GM23338 (cell line): ENCODE results near the gene CDH12. TPM values are rescaled to one million over a fixed set of nuclear protein-coding genes. Genes with fewer than 3 reads are reported as not detected.

Experiments
- ATAC-seq: fragments of 200-7000 bp; cut with Tn5 transposase; 3 replicates; pipeline ENCODE4 v1.9.1; 2020
- DNase-seq: peaks from one replicate; pipeline ENCODE4 v3.0.0-alpha.2; 2015; ENCODE audit warnings: low spot score
- H2AFZ ChIP-seq: fragments of 200-600 bp; sonication (generic); 2 replicates; pipeline ENCODE4 v1.8.0; 2016; ENCODE audit warnings: antibody characterized with exemption, mild to moderate bottlenecking, moderate library complexity
- H3F3A ChIP-seq: fragments of 200-600 bp; sonication (generic); replicated peaks from 2 replicates; pipeline ENCODE4 v1.8.0; 2017; ENCODE audit warnings: antibody characterized with exemption, mixed run types, low read depth
- H3K27ac ChIP-seq: fragments of 200-600 bp; sonication (generic); 2 replicates; pipeline ENCODE4 v1.6.1; 2016; ENCODE audit warnings: low read depth
- H3K27me3 ChIP-seq: fragments of 200-600 bp; sonication (generic); 2 replicates; pipeline ENCODE4 v1.8.0; 2016; ENCODE audit warnings: mild to moderate bottlenecking, mixed run types, moderate library complexity; ENCODE audit not compliant: insufficient read depth
- H3K36me3 ChIP-seq: fragments of 200-600 bp; sonication (generic); 2 replicates; pipeline ENCODE4 v1.8.0; 2016; ENCODE audit warnings: mild to moderate bottlenecking; ENCODE audit not compliant: insufficient read depth
- H3K4me1 ChIP-seq: fragments of 200-600 bp; sonication (generic); 2 replicates; pipeline ENCODE4 v1.8.0; 2016; ENCODE audit warnings: mild to moderate bottlenecking, moderate library complexity; ENCODE audit not compliant: insufficient read depth
- H3K4me2 ChIP-seq: fragments of 200-600 bp; sonication (generic); 2 replicates; pipeline ENCODE4 v1.7.1; 2017; ENCODE audit warnings: mixed run types
- H3K4me3 ChIP-seq: fragments of 200-600 bp; sonication (generic); 2 replicates; pipeline ENCODE4 v1.6.1; 2016; ENCODE audit warnings: mixed run types
- H3K79me2 ChIP-seq: fragments of 200-600 bp; sonication (generic); replicated peaks from 2 replicates; pipeline ENCODE4 v1.8.0; 2017; ENCODE audit warnings: mild to moderate bottlenecking; ENCODE audit not compliant: insufficient read depth
- H3K9me2 ChIP-seq: fragments of 200-600 bp; sonication (generic); 2 replicates; pipeline ENCODE4 v1.8.0; 2017; ENCODE audit not compliant: insufficient read depth
- H4K20me1 ChIP-seq: fragments of 200-600 bp; sonication (generic); replicated peaks from 2 replicates; pipeline ENCODE4 v1.8.0; 2017; ENCODE audit warnings: mild to moderate bottlenecking; ENCODE audit not compliant: insufficient read depth
- H3K27ac Mint-ChIP-seq: 2 replicates; pipeline ENCODE4 v1.8.0; 2020; ENCODE audit warnings: inconsistent platforms, mild to moderate bottlenecking, moderate library complexity, mixed read lengths
- H3K27me3 Mint-ChIP-seq: 3 replicates; pipeline ENCODE4 v1.8.0; 2022; ENCODE audit warnings: low read depth, mild to moderate bottlenecking, moderate library complexity, mixed read lengths, inconsistent platforms; ENCODE audit not compliant: insufficient read depth, poor library complexity
- H3K36me3 Mint-ChIP-seq: 3 replicates; pipeline ENCODE4 v1.8.0; 2021; ENCODE audit warnings: low read depth, mild to moderate bottlenecking, inconsistent platforms, moderate library complexity, mixed read lengths
- H3K4me1 Mint-ChIP-seq: 3 replicates; pipeline ENCODE4 v1.8.0; 2020; ENCODE audit warnings: mild to moderate bottlenecking, inconsistent platforms, mixed read lengths
- H3K4me3 Mint-ChIP-seq: 3 replicates; pipeline ENCODE4 v1.8.0; 2021; ENCODE audit warnings: moderate library complexity, mild to moderate bottlenecking, inconsistent platforms, mixed read lengths
- H3K9me3 Mint-ChIP-seq: 3 replicates; pipeline ENCODE4 v1.8.0; 2020; ENCODE audit warnings: moderate library complexity, mild to moderate bottlenecking, inconsistent platforms, mixed read lengths
- CREB1 ChIP-seq: fragments of 250-450 bp; sonication (Bioruptor Pico); IDR thresholded peaks from 2 replicates; pipeline ENCODE4 v1.5.0; 2020; ENCODE audit warnings: low read depth, mild to moderate bottlenecking, moderate library complexity
- ETS1 ChIP-seq: IDR thresholded peaks from 2 replicates; pipeline ENCODE4 v1.6.1; 2016; ENCODE audit warnings: antibody characterized with exemption
- EZH2 ChIP-seq: fragments of 200-600 bp; sonication (generic); IDR thresholded peaks from one replicate; pipeline ENCODE4 v1.8.0; 2017; ENCODE audit warnings: antibody characterized with exemption, mild to moderate bottlenecking, low read depth; ENCODE audit not compliant: unreplicated experiment
- EZH2phosphoT487 ChIP-seq: fragments of 200-600 bp; sonication (generic); IDR thresholded peaks from one replicate; pipeline ENCODE4 v1.8.1; 2018; ENCODE audit warnings: antibody characterized with exemption; ENCODE audit not compliant: unreplicated experiment
- JUNB ChIP-seq: IDR thresholded peaks from one replicate; pipeline ENCODE4 v1.6.1; 2016; ENCODE audit warnings: antibody characterized with exemption; ENCODE audit not compliant: unreplicated experiment
- POLR2AphosphoS5 ChIP-seq: IDR thresholded peaks from 2 replicates; pipeline ENCODE4 v1.6.1; 2016; ENCODE audit warnings: antibody characterized with exemption, low read depth
- ZNF331 ChIP-seq: fragments of 250-450 bp; sonication (Bioruptor Pico); IDR thresholded peaks from 2 replicates; pipeline ENCODE4 v1.5.0; 2020; ENCODE audit warnings: low read depth, mild to moderate bottlenecking, moderate library complexity
- polyA plus RNA-seq: library from polyadenylated mRNA; unstranded; fragments of >200 nt; fragmentation: Nextera tagmentation; extraction: Ambion mirVana; gene quantifications from 2 replicates; pipeline ENCODE4 v1.2.1, GENCODE V29; 2016
- total RNA-seq: library from RNA; depleted of rRNA; stranded (reverse); fragments of >200 nt; shearing (Covaris generic); gene quantifications from 2 replicates; pipeline ENCODE4 v1.2.3, GENCODE V29; 2014
- TF ChIP-seq, protein P1 (sequence below): fragments of 250-450 bp; sonication (Bioruptor Pico); IDR thresholded peaks from 2 replicates; pipeline ENCODE4 v1.5.0; 2020; ENCODE audit warnings: mild to moderate bottlenecking, moderate library complexity

CDH12 gene
- total and polyA plus RNA-seq, 2 experiments from 2014 or later: not detected

DNA sequence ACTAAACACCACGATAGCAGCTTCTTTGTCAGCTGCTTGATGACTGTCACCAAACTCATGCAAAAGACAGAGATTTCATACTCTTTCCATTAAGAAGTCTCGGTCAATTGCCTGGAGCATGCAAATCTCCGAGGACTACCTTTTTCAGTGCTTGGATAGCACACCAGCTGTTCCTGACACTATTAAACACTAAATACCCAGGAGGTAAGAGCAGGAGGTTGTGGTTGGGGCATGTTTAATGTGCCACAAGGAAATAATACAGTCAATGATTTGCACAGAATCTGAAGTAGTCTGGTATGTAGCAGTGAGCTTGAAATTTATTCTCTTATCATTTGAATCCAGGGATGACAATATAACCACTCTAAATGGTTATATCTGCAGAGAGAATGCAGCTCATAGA, 996.2 kb downstream of the CDH12 start (continued):
- TF ChIP-seq, protein P1, sequence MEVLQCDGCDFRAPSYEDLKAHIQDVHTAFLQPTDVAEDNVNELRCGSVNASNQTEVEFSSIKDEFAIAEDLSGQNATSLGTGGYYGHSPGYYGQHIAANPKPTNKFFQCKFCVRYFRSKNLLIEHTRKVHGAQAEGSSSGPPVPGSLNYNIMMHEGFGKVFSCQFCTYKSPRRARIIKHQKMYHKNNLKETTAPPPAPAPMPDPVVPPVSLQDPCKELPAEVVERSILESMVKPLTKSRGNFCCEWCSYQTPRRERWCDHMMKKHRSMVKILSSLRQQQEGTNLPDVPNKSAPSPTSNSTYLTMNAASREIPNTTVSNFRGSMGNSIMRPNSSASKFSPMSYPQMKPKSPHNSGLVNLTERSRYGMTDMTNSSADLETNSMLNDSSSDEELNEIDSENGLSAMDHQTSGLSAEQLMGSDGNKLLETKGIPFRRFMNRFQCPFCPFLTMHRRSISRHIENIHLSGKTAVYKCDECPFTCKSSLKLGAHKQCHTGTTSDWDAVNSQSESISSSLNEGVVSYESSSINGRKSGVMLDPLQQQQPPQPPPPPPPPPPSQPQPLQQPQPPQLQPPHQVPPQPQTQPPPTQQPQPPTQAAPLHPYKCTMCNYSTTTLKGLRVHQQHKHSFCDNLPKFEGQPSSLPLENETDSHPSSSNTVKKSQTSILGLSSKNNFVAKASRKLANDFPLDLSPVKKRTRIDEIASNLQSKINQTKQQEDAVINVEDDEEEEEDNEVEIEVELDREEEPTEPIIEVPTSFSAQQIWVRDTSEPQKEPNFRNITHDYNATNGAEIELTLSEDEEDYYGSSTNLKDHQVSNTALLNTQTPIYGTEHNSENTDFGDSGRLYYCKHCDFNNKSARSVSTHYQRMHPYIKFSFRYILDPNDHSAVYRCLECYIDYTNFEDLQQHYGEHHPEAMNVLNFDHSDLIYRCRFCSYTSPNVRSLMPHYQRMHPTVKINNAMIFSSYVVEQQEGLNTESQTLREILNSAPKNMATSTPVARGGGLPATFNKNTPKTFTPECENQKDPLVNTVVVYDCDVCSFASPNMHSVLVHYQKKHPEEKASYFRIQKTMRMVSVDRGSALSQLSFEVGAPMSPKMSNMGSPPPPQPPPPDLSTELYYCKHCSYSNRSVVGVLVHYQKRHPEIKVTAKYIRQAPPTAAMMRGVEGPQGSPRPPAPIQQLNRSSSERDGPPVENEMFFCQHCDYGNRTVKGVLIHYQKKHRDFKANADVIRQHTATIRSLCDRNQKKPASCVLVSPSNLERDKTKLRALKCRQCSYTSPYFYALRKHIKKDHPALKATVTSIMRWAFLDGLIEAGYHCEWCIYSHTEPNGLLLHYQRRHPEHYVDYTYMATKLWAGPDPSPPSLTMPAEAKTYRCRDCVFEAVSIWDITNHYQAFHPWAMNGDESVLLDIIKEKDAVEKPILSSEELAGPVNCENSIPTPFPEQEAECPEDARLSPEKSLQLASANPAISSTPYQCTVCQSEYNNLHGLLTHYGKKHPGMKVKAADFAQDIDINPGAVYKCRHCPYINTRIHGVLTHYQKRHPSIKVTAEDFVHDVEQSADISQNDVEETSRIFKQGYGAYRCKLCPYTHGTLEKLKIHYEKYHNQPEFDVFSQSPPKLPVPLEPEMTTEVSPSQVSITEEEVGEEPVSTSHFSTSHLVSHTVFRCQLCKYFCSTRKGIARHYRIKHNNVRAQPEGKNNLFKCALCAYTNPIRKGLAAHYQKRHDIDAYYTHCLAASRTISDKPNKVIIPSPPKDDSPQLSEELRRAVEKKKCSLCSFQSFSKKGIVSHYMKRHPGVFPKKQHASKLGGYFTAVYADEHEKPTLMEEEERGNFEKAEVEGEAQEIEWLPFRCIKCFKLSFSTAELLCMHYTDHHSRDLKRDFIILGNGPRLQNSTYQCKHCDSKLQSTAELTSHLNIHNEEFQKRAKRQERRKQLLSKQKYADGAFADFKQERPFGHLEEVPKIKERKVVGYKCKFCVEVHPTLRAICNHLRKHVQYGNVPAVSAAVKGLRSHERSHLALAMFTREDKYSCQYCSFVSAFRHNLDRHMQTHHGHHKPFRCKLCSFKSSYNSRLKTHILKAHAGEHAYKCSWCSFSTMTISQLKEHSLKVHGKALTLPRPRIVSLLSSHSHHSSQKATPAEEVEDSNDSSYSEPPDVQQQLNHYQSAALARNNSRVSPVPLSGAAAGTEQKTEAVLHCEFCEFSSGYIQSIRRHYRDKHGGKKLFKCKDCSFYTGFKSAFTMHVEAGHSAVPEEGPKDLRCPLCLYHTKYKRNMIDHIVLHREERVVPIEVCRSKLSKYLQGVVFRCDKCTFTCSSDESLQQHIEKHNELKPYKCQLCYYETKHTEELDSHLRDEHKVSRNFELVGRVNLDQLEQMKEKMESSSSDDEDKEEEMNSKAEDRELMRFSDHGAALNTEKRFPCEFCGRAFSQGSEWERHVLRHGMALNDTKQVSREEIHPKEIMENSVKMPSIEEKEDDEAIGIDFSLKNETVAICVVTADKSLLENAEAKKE: no peak
- no peak for TF ChIP-seq POLR2AphosphoS5
- no peak for TF ChIP-seq EZH2
- TF ChIP-seq CREB1 (CRISPR knock-in tag): no peak
- TF ChIP-seq ZNF331 (CRISPR knock-in tag): no peak
- TF ChIP-seq EZH2phosphoT487: no peak

DNA sequence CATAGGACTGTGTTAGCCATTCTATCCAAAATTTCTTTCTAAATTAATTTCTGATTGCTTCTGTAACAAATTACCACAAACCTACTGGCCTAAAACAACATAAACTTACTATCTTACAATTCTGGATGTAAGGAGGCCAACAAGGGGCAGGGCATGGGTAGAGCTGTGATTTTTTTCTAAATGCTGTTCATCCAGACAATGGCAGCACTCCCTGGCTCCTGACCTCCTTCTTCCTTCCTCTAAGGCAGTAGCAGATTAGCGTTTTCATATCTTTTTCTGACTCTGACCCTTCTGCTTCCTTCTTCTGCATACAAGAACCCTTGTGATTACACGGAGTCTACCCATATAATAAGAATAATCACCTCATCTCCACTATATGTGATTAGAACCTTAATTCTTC, 1005.8 kb downstream of the CDH12 start:
- DNase-seq: no peak
- Histone ChIP-seq H3K27ac (no peak overlapping the region), H3K4me2 (no peak overlapping the region), H3K79me2 (no peaks in the 10 kb centered on the region), H3F3A (no peaks in the 10 kb centered on the region), H3K9me2 (no peaks in the 10 kb centered on the region), H3K27me3 (no peaks in the 10 kb centered on the region), H3K36me3 (no peaks in the 10 kb centered on the region), H3K4me1 (no peaks in the 10 kb centered on the region), H2AFZ (no peak overlapping the region), H4K20me1 (no peaks in the 10 kb centered on the region), H3K4me3 (no peak overlapping the region)
- Mint-ChIP-seq H3K9me3 (no peaks in the 10 kb centered on the region), H3K27ac (no peak overlapping the region), H3K4me1 (no peaks in the 10 kb centered on the region), H3K36me3 (no peaks in the 10 kb centered on the region), H3K27me3 (peaks cover 2% of the 10 kb centered on the region), H3K4me3 (no peak overlapping the region)
- ATAC-seq: no peak
- no peak for TF ChIP-seq ETS1
- TF ChIP-seq JUNB: no peak
- TF ChIP-seq, protein P1: no peak
- TF ChIP-seq ZNF331 (CRISPR knock-in tag): no peak
